Aorta (tissue), 5 donors: ENCODE measurements around the gene FBXO15. TPM values are rescaled to one million over a fixed set of nuclear protein-coding genes. Genes with fewer than 3 reads are reported as not detected.

Experiments used
- ATAC-seq: fragments of 200-7000 bp; cut with Tn5 transposase; one replicate; pipeline ENCODE4 v1.9.1; 2022; ENCODE audit warnings: moderate library complexity; ENCODE audit not compliant: low FRiP score
- DNase-seq, 2 donors: peaks; one replicate each; pipeline ENCODE4 v3.0.0-alpha.2; 2020
- H3K27ac ChIP-seq, 2 donors: one replicate each; pipeline ENCODE4 v1.5.1; 2013; ENCODE audit warnings: low read length in 2 of 2, mild to moderate bottlenecking in 2 of 2, moderate library complexity in 2 of 2, control low read depth in 1 of 2, inconsistent platforms in 1 of 2, low read depth in 1 of 2
- H3K27me3 ChIP-seq, 2 donors: one replicate each; pipeline ENCODE4 v1.6.1; 2013; ENCODE audit warnings: control low read depth in 1 of 2, low read length in 1 of 2, mild to moderate bottlenecking in 1 of 2, moderate library complexity in 1 of 2; ENCODE audit not compliant: insufficient read depth in 2 of 2, control insufficient read depth in 1 of 2
- H3K36me3 ChIP-seq, 2 donors: one replicate each; pipeline ENCODE4 v1.6.1; 2013; ENCODE audit warnings: control low read depth in 1 of 2, low read length in 1 of 2, mild to moderate bottlenecking in 1 of 2; ENCODE audit not compliant: insufficient read depth in 2 of 2, control insufficient read depth in 1 of 2
- H3K4me1 ChIP-seq, 2 donors: one replicate each; pipeline ENCODE4 v1.6.1; 2013; ENCODE audit warnings: low read length in 2 of 2, control low read depth in 1 of 2, mild to moderate bottlenecking in 1 of 2, moderate library complexity in 1 of 2; ENCODE audit not compliant: insufficient read depth in 2 of 2, control insufficient read depth in 1 of 2
- H3K4me3 ChIP-seq, 2 donors: one replicate each; pipeline ENCODE4 v1.5.1; 2013; ENCODE audit warnings: low read length in 2 of 2, control low read depth in 1 of 2, mild to moderate bottlenecking in 1 of 2
- H3K9me3 ChIP-seq: one replicate; pipeline ENCODE4 v1.6.1; 2013; ENCODE audit warnings: mild to moderate bottlenecking, low read length; ENCODE audit not compliant: control insufficient read depth
- WGBS, 2 donors: extraction: QIAGEN DNeasy Blood & Tissue Kit; methylation state at CpG; one replicate each; pipeline ENCODE4 v1.1.7; 2013; 5-methylcytosine and 5-hydroxymethylcytosine counted together
- intact Hi-C, 2 donors: fragments of 100-400 bp; cut with DNase I; formaldehyde crosslinking; loops; one replicate each; pipeline versions ENCODE4 v1.14.2 to v1.15.0; 2022
- long read RNA-seq, 2 donors: library from polyadenylated mRNA; unstranded; transcript quantifications; one replicate each; pipeline ENCODE4 v2.0.0, GENCODE V29; 2020 to 2021
- polyA plus RNA-seq, 2 donors: library from polyadenylated mRNA; stranded (reverse); fragments of 200-250 nt; gene quantifications; one replicate each; pipeline ENCODE4 v1.2.3, GENCODE V29; 2013
- total RNA-seq, 2 donors: library from RNA; stranded (reverse); fragmentation: NEBNext Ultra II Directional; extraction: Animal tissue kit (Norgen Biotek cat#: 25700); gene quantifications; one replicate each; pipeline ENCODE4 v1.2.1, GENCODE V29; 2021
- donor health status: healthy with polysubstance abuse.
- donor health status: Bipolar disorder and iron deficiency.
- donor health status: DM: no; HTN: no; CAD: no.
- donor health status: DM: no; HTN: no; CAD: no.
- donor health status: DM: yes; HTN: yes; CAD: no.

Gene FBXO15, protein sequence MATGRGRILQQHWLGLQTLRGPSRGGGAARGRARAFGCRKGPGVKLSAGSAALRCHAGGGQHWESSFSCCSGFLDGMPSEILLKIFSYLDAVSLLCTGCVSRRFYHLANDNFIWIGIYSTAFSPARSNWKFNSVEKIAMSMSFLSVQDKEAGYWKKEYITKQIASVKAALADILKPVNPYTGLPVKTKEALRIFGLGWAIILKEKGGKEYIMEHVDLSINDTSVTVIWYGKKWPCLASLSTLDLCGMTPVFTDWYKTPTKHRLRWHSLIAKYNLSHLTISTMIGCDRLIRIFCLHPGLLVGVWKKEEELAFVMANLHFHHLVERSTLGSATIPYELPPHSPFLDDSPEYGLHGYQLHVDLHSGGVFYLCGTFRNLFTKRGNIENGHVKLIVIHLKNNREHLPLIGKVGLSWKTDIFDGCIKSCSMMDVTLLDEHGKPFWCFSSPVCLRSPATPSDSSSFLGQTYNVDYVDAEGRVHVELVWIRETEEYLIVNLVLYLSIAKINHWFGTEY
- under 1 TPM; 0.51 to 0.52 TPM for total RNA-seq
- polyA plus RNA-seq = 1 to 10 TPM in 1 of 2 donors, not detected in 1; 3.5 TPM
- long read RNA-seq, donor 1 = 0 reads
- long read RNA-seq, donor 2 = 0 reads

DNA sequence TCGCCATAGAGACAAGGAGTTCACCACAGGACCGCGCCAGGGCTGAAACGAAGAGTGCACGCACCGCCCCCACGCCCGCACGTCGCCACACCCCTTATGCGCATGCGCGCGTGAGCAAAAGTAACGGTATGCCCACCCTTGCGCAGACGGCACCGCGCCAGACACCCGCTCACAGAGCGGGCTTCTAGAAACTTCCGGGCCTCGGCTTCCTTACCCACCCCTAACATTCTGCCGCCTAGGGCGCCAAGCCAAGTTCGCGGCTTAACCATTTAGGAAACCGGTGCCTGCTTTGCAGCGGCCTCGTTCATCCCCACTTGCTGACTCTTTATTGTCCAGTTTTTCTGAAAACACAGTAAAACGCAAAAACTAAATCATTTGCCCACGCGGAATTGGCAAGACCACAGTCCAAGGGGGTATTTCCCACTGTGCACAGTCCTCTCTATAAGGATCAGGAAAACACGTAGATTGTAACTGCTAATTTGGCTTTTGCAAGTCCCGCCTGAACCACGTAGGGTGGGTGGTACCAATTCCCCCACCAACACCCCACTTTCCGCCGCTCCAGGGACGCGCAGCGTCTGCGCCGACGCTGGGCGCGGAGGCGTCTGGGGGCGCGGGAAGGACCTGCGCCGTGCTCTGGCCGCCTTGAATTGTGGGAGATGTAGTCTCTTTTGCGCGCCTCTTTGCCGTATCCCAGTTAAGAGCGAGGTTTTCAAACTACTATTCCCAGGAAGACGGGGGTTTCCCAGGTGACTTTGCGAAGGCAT lies at the start of gene FBXO15, which contains the start of gene TIMM21:
FBXO15 (minus strand) TSS at position 56 of the 764 bp plus-strand sequence; CDS start at position 7, 49 bp downstream.
TIMM21 (plus strand) TSS at position 745 of the 764 bp plus-strand sequence. CDS start 286 bp downstream, outside the sequence.
- Histone ChIP-seq H3K27me3 (no peaks in the 10 kb centered on the region), H3K27ac (peak within 1 kb of the TSS; percentile 29 to 84), H3K4me1 (no peaks in the 10 kb centered on the region), H3K36me3 (no peaks in the 10 kb centered on the region), H3K4me3 (peak within 1 kb of the TSS; percentile 98 to 99), H3K9me3 (no peaks in the 10 kb centered on the region)
- intact Hi-C loops = loop anchor here (2.0 to 10.0 kb wide), 4 partner anchors 143 to 349 kb away; partner anchors contain the start of genes CNDP2 (in 2 of the 2) and CYB5A (in 2 of the 2)
- peak; percentile 98 to 99 for DNase-seq
- 0% methylated on average over 57 to 58 of the region's 58 CpGs for WGBS, 2 donors
- peak; percentile 99 for ATAC-seq

DNA sequence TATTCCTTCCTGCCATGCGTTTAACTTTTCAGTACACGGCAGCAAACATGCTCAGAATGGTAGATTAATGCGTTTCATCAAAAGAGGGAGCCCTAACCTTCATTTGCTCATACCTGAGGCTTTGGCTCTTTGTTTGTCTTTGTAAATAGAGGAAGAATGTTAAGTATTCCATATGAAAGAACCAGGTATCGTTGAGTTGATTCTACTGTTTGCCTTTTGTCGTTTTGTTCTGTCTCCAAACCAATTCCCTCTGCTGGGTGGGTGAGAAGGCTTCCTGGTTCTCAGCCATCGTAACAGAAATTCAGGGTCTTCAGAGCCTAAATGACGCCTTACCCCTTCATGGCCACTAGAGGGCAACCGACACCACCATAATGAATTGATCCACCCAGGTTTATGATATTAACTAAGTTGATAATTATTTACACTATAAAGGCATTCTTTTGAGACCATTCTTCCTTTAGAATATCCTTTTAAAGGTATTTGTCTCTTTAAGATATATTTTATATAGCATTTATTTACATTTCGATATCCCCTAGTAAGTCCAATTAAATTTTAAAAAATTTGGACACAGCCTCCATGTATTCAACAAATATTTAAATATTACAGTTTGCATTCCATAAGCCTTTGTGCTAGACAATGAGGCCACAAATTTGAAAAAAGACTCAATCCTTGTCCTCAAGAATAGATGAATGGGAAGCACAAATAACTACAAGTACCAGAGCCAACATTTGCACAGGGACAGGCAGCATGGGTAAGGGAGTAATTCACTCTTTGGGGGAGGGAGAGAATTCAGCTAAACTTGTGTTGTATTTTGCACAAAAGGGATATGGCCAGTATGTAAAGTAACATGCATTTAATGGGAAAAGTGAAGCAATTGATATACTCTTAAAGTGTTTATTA lies 48.8 kb upstream of the FBXO15 start:
- intact Hi-C loops = loop anchor here (1.0 to 5.0 kb wide), 4 partner anchors 146 to 356 kb away; partner anchors contain the start of gene CNDP2 (in 1 of the 2)
- H3K4me1 ChIP-seq = no peaks in the 10 kb centered on the region
- WGBS, 2 donors = 5 to 6% methylated on average over 9 of the region's 9 CpGs
- ATAC-seq = peak; percentile 85
- no peaks in the 10 kb centered on the region for H3K36me3 ChIP-seq
- H3K27me3 ChIP-seq = no peaks in the 10 kb centered on the region
- no peak overlapping the region for H3K4me3 ChIP-seq
- DNase-seq = no peak
- H3K27ac ChIP-seq = no peak overlapping the region
- H3K9me3 ChIP-seq = no peaks in the 10 kb centered on the region

- H3K27ac ChIP-seq = no peak overlapping the region
- H3K27me3 ChIP-seq = no peaks in the 10 kb centered on the region
- DNase-seq (no peak), ATAC-seq (no peak)
- H3K9me3 ChIP-seq = no peaks in the 10 kb centered on the region
- H3K4me3 ChIP-seq = no peak overlapping the region
- intact Hi-C loops = loop anchor here (2.0 to 5.0 kb wide), 3 partner anchors 148 to 303 kb away; partner anchors contain the start of gene CNDP2 (in 1 of the 2)
- WGBS, 2 donors = 63 to 66% methylated on average over 3 of the region's 3 CpGs
- H3K36me3 ChIP-seq = no peaks in the 10 kb centered on the region
- H3K4me1 ChIP-seq = no peaks in the 10 kb centered on the region
These were observed 47.1 kb upstream of the FBXO15 start for GRCh38 chr18:74194691-74195090.

DNA sequence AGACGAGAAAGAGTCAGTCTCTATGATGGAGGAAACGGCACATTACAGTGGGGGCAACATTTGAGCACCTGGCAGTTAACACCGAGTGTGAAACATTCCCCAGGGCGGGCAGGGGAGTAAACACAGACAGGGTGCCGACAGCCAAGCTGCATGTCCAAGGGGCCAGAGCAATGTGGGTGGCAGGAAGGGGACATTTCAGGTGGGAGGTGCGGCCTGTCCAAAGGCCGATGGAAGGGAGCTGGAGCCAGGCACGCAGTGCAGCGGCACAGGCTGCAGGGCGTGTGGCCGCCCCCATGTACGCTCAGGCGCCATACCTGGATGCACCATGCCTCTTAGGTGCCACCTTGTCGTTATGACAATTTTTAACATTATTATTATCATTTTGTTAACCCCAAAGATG lies 43.9 kb upstream of the FBXO15 start:
- DNase-seq = no peak
- no peaks in the 10 kb centered on the region for H3K27me3 ChIP-seq
- no peak overlapping the region for H3K4me3 ChIP-seq
- ATAC-seq = no peak
- no peaks in the 10 kb centered on the region for H3K4me1 ChIP-seq
- no peak overlapping the region for H3K27ac ChIP-seq
- H3K36me3 ChIP-seq = no peaks in the 10 kb centered on the region
- intact Hi-C loops = no loop called here
- 76% methylated on average over 14 of the region's 14 CpGs for WGBS, 2 donors
- H3K9me3 ChIP-seq = no peaks in the 10 kb centered on the region

GRCh38 chr18:74190086-74190485 lies 42.5 kb upstream of the FBXO15 start:
- no peaks in the 10 kb centered on the region for H3K4me1 ChIP-seq
- H3K27ac ChIP-seq = no peak overlapping the region
- H3K4me3 ChIP-seq = no peak overlapping the region
- intact Hi-C loops = no loop called here
- no peaks in the 10 kb centered on the region for H3K9me3 ChIP-seq
- no peaks in the 10 kb centered on the region for H3K27me3 ChIP-seq
- WGBS, 2 donors = 62 to 63% methylated on average over 4 of the region's 4 CpGs
- DNase-seq = no peak
- ATAC-seq = no peak
- no peaks in the 10 kb centered on the region for H3K36me3 ChIP-seq

DNA sequence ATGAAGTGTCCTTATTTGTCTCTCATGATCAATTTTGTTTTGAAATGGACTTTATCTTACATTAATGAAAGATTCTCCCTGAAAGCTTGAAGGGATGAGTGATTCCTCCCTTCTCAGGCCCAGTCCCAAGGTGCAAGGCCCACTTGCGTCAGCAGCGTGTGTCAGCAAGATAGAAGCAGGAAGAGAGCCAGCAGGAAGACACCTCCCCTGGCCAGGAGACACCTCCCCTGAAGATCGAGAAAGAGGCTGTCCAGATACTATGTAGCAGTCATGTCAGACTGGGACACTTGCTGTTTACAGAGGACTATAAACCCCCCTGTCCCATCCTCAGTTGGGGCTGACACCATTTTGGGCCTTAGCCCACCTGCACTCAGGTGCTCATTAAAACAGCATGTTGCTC lies 39.0 kb upstream of the FBXO15 start:
- Histone ChIP-seq H3K9me3 (no peaks in the 10 kb centered on the region), H3K4me1 (no peaks in the 10 kb centered on the region), H3K27me3 (no peaks in the 10 kb centered on the region), H3K27ac (no peak overlapping the region), H3K4me3 (no peak overlapping the region), H3K36me3 (no peaks in the 10 kb centered on the region)
- DNase-seq = no peak
- no peak for ATAC-seq
- WGBS, 2 donors = 86 to 89% methylated on average over 3 of the region's 3 CpGs
- intact Hi-C loops = no loop called here

- H3K9me3 ChIP-seq = no peaks in the 10 kb centered on the region
- WGBS, 2 donors = 77 to 84% methylated on average over 2 of the region's 2 CpGs
- H3K4me1 ChIP-seq = no peaks in the 10 kb centered on the region
- no peak overlapping the region for H3K4me3 ChIP-seq
- H3K27ac ChIP-seq = no peak overlapping the region
- H3K36me3 ChIP-seq = no peaks in the 10 kb centered on the region
- ATAC-seq (no peak), DNase-seq (no peak)
- intact Hi-C loops = no loop called here
- no peaks in the 10 kb centered on the region for H3K27me3 ChIP-seq
These were observed 38.2 kb upstream of the FBXO15 start for GRCh38 chr18:74185860-74186259.

GRCh38 chr18:74184875-74185274 lies 37.2 kb upstream of the FBXO15 start:
- H3K27me3 ChIP-seq = no peaks in the 10 kb centered on the region
- H3K4me1 ChIP-seq = no peaks in the 10 kb centered on the region
- WGBS, 2 donors = 67 to 71% methylated on average over 3 of the region's 3 CpGs
- H3K9me3 ChIP-seq = no peaks in the 10 kb centered on the region
- ATAC-seq (no peak), DNase-seq (no peak)
- H3K27ac ChIP-seq = no peak overlapping the region
- H3K4me3 ChIP-seq = no peak overlapping the region
- intact Hi-C loops = no loop called here
- H3K36me3 ChIP-seq = no peaks in the 10 kb centered on the region
